Activated T-helper 9 cell treated with anti-CD3 and anti-CD28 coated beads, Interleukin-2, amount 50 U/mL, for 16 hours (primary cell): Measurements from ENCODE around the gene CREB3L4.
"Not testable (repeated sequence)": the region's sequence is repeated elsewhere in the genome, so short reads cannot be mapped to it uniquely, and the experiment has no call there.

Experiments
- DNase-seq: peaks from one replicate; pipeline ENCODE4 v3.0.0-alpha.2; 2020; ENCODE audit warnings: low read depth

CREB3L4 gene

GRCh38 chr1:153959454-153959853, 8.2 kb upstream of the CREB3L4 start:
- no peak for DNase-seq

GRCh38 chr1:153960206-153960605, 7.5 kb upstream of the CREB3L4 start:
- no peak for DNase-seq

- DNase-seq, result no peak
These were observed 6.3 kb upstream of the CREB3L4 start for GRCh38 chr1:153961421-153961820.

GRCh38 chr1:153962088-153963029, 5.3 kb upstream of the CREB3L4 start:
- no peak for DNase-seq

GRCh38 chr1:153963030-153963849, 4.5 kb upstream of the CREB3L4 start, which contains the start of gene SLC39A1:
Gene SLC39A1 (minus strand): TSS chr1:153963537. CDS start chr1:153962715, 822 bp downstream.
- DNase-seq, result peak; percentile 91

- no peak for DNase-seq
These were observed 3.8 kb upstream of the CREB3L4 start for GRCh38 chr1:153963850-153964331.

GRCh38 chr1:153968000-153968363, 280 bp downstream of the CREB3L4 start:
- DNase-seq, result no peak

GRCh38 chr1:153968408-153968807, 706 bp downstream of the CREB3L4 start:
- no peak for DNase-seq

GRCh38 chr1:153968972-153969371, 1.3 kb downstream of the CREB3L4 start:
- no peak for DNase-seq

- DNase-seq, result no peak
These were observed 2.6 kb downstream of the CREB3L4 start for GRCh38 chr1:153970346-153970745.

- DNase-seq, result no peak
These were observed 5.4 kb downstream of the CREB3L4 start for GRCh38 chr1:153973071-153973470.

- DNase-seq, result no peak
These were observed 5.8 kb downstream of the CREB3L4 start for GRCh38 chr1:153973525-153973924.

- DNase-seq, result no peak
These were observed 9.1 kb downstream of the CREB3L4 start for GRCh38 chr1:153976819-153977249.

GRCh38 chr1:153977250-153978240, 9.8 kb downstream of the CREB3L4 start, which contains the start of gene JTB:
Gene JTB (minus strand): TSS chr1:153977674. CDS start chr1:153977252, 422 bp downstream.
- peak; percentile 76 for DNase-seq

GRCh38 chr1:153978274-153978909, 10.7 kb downstream of the CREB3L4 start:
- DNase-seq, result no peak

- not testable (repeated sequence) for DNase-seq
These were observed 11.4 kb downstream of the CREB3L4 start for GRCh38 chr1:153979091-153979490.

GRCh38 chr1:153981735-153982134, 14.0 kb downstream of the CREB3L4 start:
- not testable (repeated sequence) for DNase-seq

- DNase-seq, result no peak
These were observed 16.6 kb downstream of the CREB3L4 start for GRCh38 chr1:153984123-153984894.

- DNase-seq, result no peak
These were observed 17.7 kb downstream of the CREB3L4 start for GRCh38 chr1:153985341-153985912.
